Activated CD8-positive, alpha-beta memory T cell treated with anti-CD3 and anti-CD28 coated beads for 1 hour (primary cell): ENCODE measurements around the gene TLCD1.
"Not testable (repeated sequence)": the region's sequence is repeated elsewhere in the genome, so short reads cannot be mapped to it uniquely, and the experiment has no call there.

Experiments used
- DNase-seq, 2 donors: peaks; one replicate each; pipeline ENCODE4 v3.0.0-alpha.2; 2020; ENCODE audit warnings: low read depth in 1 of 2; ENCODE audit errors: extremely low read depth in 1 of 2

TLCD1 gene

GRCh38 chr17:28729950-28730330, 3.9 kb upstream of the TLCD1 start:
- DNase-seq = no peak

GRCh38 chr17:28728364-28729200, 2.5 kb upstream of the TLCD1 start, which contains the start of gene NEK8:
TSS of gene NEK8 (plus strand) at chr17:28728788. CDS start at chr17:28728814, 26 bp downstream.
- peak; percentile 88 to 97 for DNase-seq

GRCh38 chr17:28726627-28727491, 826 bp upstream of the TLCD1 start:
- peak; percentile 74 to 80 for DNase-seq

GRCh38 chr17:28725660-28726225, 290 bp downstream of the TLCD1 start:
- DNase-seq = no peak

GRCh38 chr17:28725166-28725659, 820 bp downstream of the TLCD1 start:
- DNase-seq = no peak

- no peak for DNase-seq
Observed at GRCh38 chr17:28724500-28725165, 1.4 kb downstream of the TLCD1 start.

- not testable (repeated sequence) for DNase-seq
Observed at GRCh38 chr17:28723836-28724499, 2.1 kb downstream of the TLCD1 start.

GRCh38 chr17:28723159-28723835, 2.7 kb downstream of the TLCD1 start:
- no peak for DNase-seq

GRCh38 chr17:28722417-28723158, 3.4 kb downstream of the TLCD1 start:
- no peak for DNase-seq

GRCh38 chr17:28720997-28721329, 5.1 kb downstream of the TLCD1 start:
- DNase-seq = not testable (repeated sequence)

GRCh38 chr17:28720247-28720996, 5.6 kb downstream of the TLCD1 start:
- DNase-seq = no peak

GRCh38 chr17:28719021-28719433, 7.0 kb downstream of the TLCD1 start:
- no peak for DNase-seq

GRCh38 chr17:28718333-28719020, 7.6 kb downstream of the TLCD1 start:
- no peak for DNase-seq

- peak in 1 of 2 donors; percentile 25 for DNase-seq
Observed at GRCh38 chr17:28717578-28718332, 8.3 kb downstream of the TLCD1 start, which contains the start of gene RAB34. TSS of gene RAB34 (minus strand) at chr17:28717868. CDS start at chr17:28717266, 602 bp downstream.

- no peak for DNase-seq
Observed at GRCh38 chr17:28716740-28717577, 9.1 kb downstream of the TLCD1 start.

- no peak for DNase-seq
Observed at GRCh38 chr17:28715217-28715616, 10.8 kb downstream of the TLCD1 start.
